SK-N-SH treated with all-trans-retinoic acid at 6 μM for 48 hours (cell line): Measurements from ENCODE around the gene OPRL1.

Source experiments
- CSRNP3 ChIP-seq: fragments of 250-450 bp; sonication (Bioruptor Pico); IDR thresholded peaks from 2 replicates; pipeline ENCODE4 v1.5.1; 2021; ENCODE audit warnings: mild to moderate bottlenecking, moderate library complexity
- TCF4 ChIP-seq: fragments of 250-450 bp; sonication (Bioruptor Pico); IDR thresholded peaks from 2 replicates; pipeline ENCODE4 v1.8.0; 2021; ENCODE audit warnings: mild to moderate bottlenecking, moderate library complexity, borderline replicate concordance
- ZNF70 ChIP-seq: fragments of 450-650 bp; formaldehyde crosslinking; IDR thresholded peaks from 2 replicates; pipeline ENCODE4 v1.5.0; 2020; ENCODE audit warnings: mild to moderate bottlenecking, moderate library complexity
- ZNF8 ChIP-seq: fragments of 450-650 bp; formaldehyde crosslinking; IDR thresholded peaks from 2 replicates; pipeline ENCODE4 v1.5.0; 2020; ENCODE audit warnings: mild to moderate bottlenecking, moderate library complexity

GRCh38 chr20:64052987-64053840 is 26.7 kb upstream of the OPRL1 start:
- TF ChIP-seq TCF4 = no peak
- no peak for TF ChIP-seq CSRNP3 (CRISPR knock-in tag)
- TF ChIP-seq ZNF70 (CRISPR knock-in tag) = no peak
- no peak for TF ChIP-seq ZNF8
